GM06990 (cell line): ENCODE data around the gene PDIA2.

ENCODE experiments used
- DNase-seq: peaks from one replicate; pipeline ENCODE4 v3.0.0-alpha.2; 2011; ENCODE audit not compliant: insufficient read length; ENCODE audit errors: extremely low read depth
- H3K27me3 ChIP-seq: replicated peaks from 2 replicates; pipeline ENCODE4 v1.6.0; 2011; ENCODE audit warnings: low read length; ENCODE audit not compliant: control insufficient read depth, insufficient read depth
- H3K36me3 ChIP-seq: 2 replicates; pipeline ENCODE4 v1.5.1; 2011; ENCODE audit warnings: low read length; ENCODE audit not compliant: control insufficient read depth, insufficient read depth
- H3K4me3 ChIP-seq: replicated peaks from 2 replicates; pipeline ENCODE4 v1.5.1; 2011; ENCODE audit warnings: low read depth, mild to moderate bottlenecking, control low read depth, low read length
- TF ChIP-seq, protein P1 (sequence below): IDR thresholded peaks from 2 replicates; pipeline ENCODE4 v1.5.1; 2011; ENCODE audit warnings: low read length, control low read depth, mild to moderate bottlenecking, inconsistent platforms; ENCODE audit not compliant: insufficient read depth, poor library complexity, severe bottlenecking

Gene PDIA2

GRCh38 chr16:279531-279930 is 3.4 kb upstream of the PDIA2 start:
- Histone ChIP-seq H3K4me3 (no peak overlapping the region), H3K27me3 (no peaks in the 10 kb centered on the region), H3K36me3 (no peaks in the 10 kb centered on the region)
- TF ChIP-seq, protein P1, sequence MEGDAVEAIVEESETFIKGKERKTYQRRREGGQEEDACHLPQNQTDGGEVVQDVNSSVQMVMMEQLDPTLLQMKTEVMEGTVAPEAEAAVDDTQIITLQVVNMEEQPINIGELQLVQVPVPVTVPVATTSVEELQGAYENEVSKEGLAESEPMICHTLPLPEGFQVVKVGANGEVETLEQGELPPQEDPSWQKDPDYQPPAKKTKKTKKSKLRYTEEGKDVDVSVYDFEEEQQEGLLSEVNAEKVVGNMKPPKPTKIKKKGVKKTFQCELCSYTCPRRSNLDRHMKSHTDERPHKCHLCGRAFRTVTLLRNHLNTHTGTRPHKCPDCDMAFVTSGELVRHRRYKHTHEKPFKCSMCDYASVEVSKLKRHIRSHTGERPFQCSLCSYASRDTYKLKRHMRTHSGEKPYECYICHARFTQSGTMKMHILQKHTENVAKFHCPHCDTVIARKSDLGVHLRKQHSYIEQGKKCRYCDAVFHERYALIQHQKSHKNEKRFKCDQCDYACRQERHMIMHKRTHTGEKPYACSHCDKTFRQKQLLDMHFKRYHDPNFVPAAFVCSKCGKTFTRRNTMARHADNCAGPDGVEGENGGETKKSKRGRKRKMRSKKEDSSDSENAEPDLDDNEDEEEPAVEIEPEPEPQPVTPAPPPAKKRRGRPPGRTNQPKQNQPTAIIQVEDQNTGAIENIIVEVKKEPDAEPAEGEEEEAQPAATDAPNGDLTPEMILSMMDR: no peak
- no peak for DNase-seq

GRCh38 chr16:280005-280460 is 2.9 kb upstream of the PDIA2 start:
- TF ChIP-seq, protein P1: no peak
- DNase-seq: no peak
- Histone ChIP-seq H3K4me3 (no peak overlapping the region), H3K27me3 (no peaks in the 10 kb centered on the region), H3K36me3 (no peaks in the 10 kb centered on the region)

DNA sequence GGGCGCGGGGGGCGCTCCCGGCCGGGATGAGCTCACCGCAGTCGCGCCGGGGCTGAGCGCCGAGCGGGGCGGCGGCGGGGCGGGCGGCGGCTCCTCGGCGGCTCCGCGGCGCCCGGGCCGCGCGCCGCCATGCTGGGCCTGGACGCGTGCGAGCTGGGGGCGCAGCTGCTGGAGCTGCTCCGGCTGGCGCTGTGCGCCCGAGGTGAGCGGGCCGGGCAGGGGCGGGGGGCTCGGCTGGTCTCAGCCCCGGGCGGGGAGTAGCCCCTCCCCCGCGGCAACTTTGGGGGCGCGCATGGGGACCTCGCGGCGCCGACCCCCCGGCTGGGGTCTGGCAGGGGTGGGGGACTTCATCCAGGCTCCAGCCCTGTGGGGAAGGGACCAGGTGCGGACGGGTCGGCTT is 2.4 kb upstream of the PDIA2 start, which contains the start of gene ARHGDIG:
Gene ARHGDIG (plus strand): TSS at position 40 of the 400 bp plus-strand sequence. CDS start 90 bp downstream, at position 130.
- H3K27me3 ChIP-seq: no peaks in the 10 kb centered on the region
- no peak for DNase-seq
- H3K36me3 ChIP-seq: no peaks in the 10 kb centered on the region
- H3K4me3 ChIP-seq: no peak within 1 kb of the TSS; the same call in 1 of the 2 replicates
- TF ChIP-seq, protein P1: no peak

- H3K36me3 ChIP-seq: no peaks in the 10 kb centered on the region
- no peak overlapping the region; the same call in 1 of the 2 replicates for H3K4me3 ChIP-seq
- no peak for DNase-seq
- no peaks in the 10 kb centered on the region for H3K27me3 ChIP-seq
- TF ChIP-seq, protein P1: no peak
These were observed 1.8 kb upstream of the PDIA2 start for GRCh38 chr16:280991-281659.

- no peak overlapping the region for H3K4me3 ChIP-seq
- no peaks in the 10 kb centered on the region for H3K27me3 ChIP-seq
- H3K36me3 ChIP-seq: no peaks in the 10 kb centered on the region
- TF ChIP-seq, protein P1: no peak
- DNase-seq: no peak
These were observed 1.2 kb upstream of the PDIA2 start for GRCh38 chr16:281660-282255.
